Nephron progenitor cell (in vitro differentiated cells): ENCODE data around the gene NDUFB11.
"Not testable (repeated sequence)": the region's sequence is repeated elsewhere in the genome, so short reads cannot be mapped to it uniquely, and the experiment has no call there.

ENCODE experiments used
- DNase-seq: peaks from one replicate; pipeline ENCODE4 v3.0.0; 2021
- H3K27ac Mint-ChIP-seq: 2 replicates; pipeline ENCODE4 v1.8.0; 2021; ENCODE audit warnings: mild to moderate bottlenecking, moderate library complexity, mixed read lengths
- H3K27me3 Mint-ChIP-seq: 2 replicates; pipeline ENCODE4 v1.8.0; 2021; ENCODE audit warnings: mild to moderate bottlenecking, low read depth, mixed read lengths; ENCODE audit not compliant: poor library complexity
- H3K36me3 Mint-ChIP-seq: 2 replicates; pipeline ENCODE4 v1.8.0; 2021; ENCODE audit warnings: low read depth, mixed read lengths
- H3K4me1 Mint-ChIP-seq: 2 replicates; pipeline ENCODE4 v1.8.0; 2021; ENCODE audit warnings: mixed read lengths
- H3K4me3 Mint-ChIP-seq: 2 replicates; pipeline ENCODE4 v1.8.0; 2021; ENCODE audit warnings: mild to moderate bottlenecking, moderate library complexity, mixed read lengths
- H3K9me3 Mint-ChIP-seq: 2 replicates; pipeline ENCODE4 v1.8.0; 2021; ENCODE audit warnings: mild to moderate bottlenecking, moderate library complexity, mixed read lengths
- CTCF ChIP-seq: fragments of 200-600 bp; sonication (generic); IDR thresholded peaks from 2 replicates; pipeline ENCODE4 v1.5.0; 2021; ENCODE audit warnings: antibody characterized with exemption

The NDUFB11 gene

DNA sequence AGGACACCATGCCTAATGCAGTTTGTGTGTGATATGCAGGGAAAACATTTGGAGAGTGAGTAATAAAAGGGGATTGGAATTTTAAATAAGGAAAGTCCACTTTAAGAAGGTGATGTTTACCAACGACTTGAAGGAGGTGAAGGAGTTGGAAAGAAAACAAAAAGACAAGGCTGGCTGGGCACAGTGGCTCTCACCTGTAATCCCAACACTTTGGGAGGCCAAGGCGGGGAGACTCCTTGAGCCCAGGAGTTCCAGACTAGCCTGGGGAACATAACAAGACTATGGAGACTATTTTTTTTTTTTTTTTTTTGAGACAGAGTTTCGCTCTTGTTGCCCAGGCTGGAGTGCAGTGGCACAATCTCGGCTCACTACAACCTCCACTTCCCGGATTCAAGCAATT lies 11.0 kb downstream of the NDUFB11 start:
- Mint-ChIP-seq H3K4me1 (no peaks in the 10 kb centered on the region), H3K27ac (no peak overlapping the region), H3K9me3 (peaks cover 44% of the 10 kb centered on the region), H3K4me3 (no peak overlapping the region), H3K27me3 (peaks cover 2% of the 10 kb centered on the region), H3K36me3 (no peaks in the 10 kb centered on the region)
- no peak for TF ChIP-seq CTCF
- DNase-seq = no peak

DNA sequence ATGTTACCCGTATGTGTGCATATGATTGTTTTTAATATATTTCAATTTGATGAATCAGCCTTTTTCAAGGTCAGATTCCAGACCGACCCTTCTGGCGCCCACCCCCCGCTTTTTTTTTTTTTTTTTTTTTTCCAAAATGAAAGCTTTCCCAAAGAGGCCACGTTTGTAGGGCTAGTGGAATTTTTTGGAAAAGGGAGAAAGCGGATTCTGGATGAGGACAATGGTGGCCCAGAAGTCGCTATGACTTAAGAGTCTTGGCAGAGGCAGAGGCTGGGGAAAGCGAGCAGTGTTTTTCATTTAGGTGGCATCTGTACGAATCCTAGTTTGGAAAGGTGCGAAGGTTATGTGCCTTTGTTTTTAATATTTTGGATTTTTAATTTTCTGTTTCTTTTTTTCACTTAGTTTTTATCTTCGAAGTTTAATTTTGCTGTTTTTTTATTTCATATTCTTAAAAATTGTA lies 14.6 kb downstream of the NDUFB11 start:
- Mint-ChIP-seq H3K4me3 (peak overlapping the region; percentile 96), H3K27me3 (peaks cover 5% of the 10 kb centered on the region), H3K9me3 (peaks cover 53% of the 10 kb centered on the region), H3K27ac (no peak overlapping the region), H3K4me1 (no peaks in the 10 kb centered on the region), H3K36me3 (no peaks in the 10 kb centered on the region)
- no peak for DNase-seq
- no peak for TF ChIP-seq CTCF

- no peaks in the 10 kb centered on the region for H3K4me1 Mint-ChIP-seq
- peaks cover 5% of the 10 kb centered on the region for H3K27me3 Mint-ChIP-seq
- no peaks in the 10 kb centered on the region for H3K36me3 Mint-ChIP-seq
- peak overlapping the region; percentile 100 for H3K27ac Mint-ChIP-seq
- peaks cover 48% of the 10 kb centered on the region for H3K9me3 Mint-ChIP-seq
- peak overlapping the region; percentile 96 for H3K4me3 Mint-ChIP-seq
- no peak for TF ChIP-seq CTCF
- peak; percentile 87 for DNase-seq
Observed at GRCh38 chrX:47129157-47129898, 15.2 kb downstream of the NDUFB11 start.

DNA sequence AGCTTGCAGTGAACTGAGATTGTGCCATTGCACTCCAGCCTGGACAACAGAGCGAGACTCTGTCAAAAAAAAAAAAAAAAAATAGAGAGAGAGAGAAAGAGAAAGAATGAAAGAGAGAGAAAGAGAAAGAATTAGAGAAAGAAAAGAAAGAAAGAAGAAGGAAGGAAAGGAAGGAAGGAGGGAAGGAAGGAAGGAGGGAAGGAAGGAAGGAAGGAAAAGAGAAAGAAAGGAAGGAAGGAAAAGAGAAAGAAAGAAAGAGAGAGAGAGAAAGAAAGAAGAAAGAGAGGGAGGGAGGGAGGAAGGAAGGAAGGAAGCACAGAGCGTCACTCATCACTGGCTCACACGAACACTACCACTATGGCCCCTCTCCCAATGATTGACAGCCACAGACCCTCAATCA lies 20.0 kb downstream of the NDUFB11 start:
- H3K4me1 Mint-ChIP-seq, H3K4me3 Mint-ChIP-seq, H3K27ac Mint-ChIP-seq, DNase-seq, H3K36me3 Mint-ChIP-seq: not testable (repeated sequence)
- Mint-ChIP-seq H3K9me3 (peaks cover 60% of the 10 kb centered on the region), H3K27me3 (peaks cover 11% of the 10 kb centered on the region)

DNA sequence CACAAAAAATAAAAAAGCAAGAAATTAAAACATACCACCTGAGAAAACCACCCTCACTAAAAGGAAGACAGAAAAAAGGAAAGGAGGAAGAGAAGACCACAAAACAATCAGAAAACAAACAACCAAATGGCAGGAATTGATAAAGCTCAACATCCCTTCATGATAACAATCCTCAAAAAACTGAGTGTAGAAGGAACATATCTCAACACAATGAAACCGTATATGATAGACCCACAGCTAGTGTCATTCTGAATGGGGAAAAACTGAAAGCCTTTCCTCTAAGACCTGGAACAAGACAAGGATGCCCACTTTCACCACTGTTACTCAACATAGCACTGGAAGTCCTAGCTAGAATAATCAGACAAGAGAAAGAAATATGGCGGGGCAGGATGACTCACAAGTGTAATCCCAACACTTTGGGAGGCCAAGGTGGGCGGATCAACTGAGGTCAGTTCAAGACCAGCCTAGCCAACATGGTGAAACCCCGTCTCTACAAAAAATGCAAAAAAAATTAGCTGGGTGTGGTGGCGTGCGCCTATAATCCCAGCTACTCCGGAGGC lies 27.9 kb downstream of the NDUFB11 start:
- not testable (repeated sequence) for H3K4me1 Mint-ChIP-seq, H3K27ac Mint-ChIP-seq, H3K36me3 Mint-ChIP-seq, H3K4me3 Mint-ChIP-seq, DNase-seq
- H3K9me3 Mint-ChIP-seq = peaks cover 62% of the 10 kb centered on the region
- H3K27me3 Mint-ChIP-seq = peaks cover 18% of the 10 kb centered on the region

DNA sequence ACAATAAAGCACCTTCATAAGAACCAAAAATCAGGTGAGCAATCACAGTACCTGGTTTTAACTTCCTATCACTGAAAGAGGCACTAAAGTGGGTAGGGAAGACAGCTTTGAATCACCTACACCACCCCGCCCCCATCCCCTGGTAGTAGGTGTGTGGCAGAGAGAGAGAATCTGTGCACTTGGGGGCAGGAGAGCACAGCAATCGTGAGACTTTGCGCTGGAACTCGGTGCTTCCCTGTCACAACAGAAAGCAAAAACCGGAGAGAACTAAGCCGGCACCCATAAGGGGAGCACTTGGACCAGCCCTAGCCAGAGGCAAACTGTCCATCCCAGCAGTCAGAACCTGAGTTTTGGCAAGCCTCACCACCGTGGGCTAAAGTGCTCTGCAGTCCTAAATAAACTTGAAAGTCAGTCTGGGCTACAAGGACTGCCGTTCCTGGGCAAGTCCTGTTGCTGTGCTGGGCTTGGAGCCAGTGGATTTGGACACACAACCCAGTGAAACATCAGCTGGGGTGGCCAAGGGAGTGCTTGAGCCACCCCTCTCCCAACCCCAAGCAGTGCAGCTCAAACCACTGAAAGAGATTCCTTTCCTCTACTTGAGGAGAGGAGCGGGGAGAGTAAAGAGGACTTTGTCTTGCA lies 32.1 kb downstream of the NDUFB11 start:
- H3K36me3 Mint-ChIP-seq = no peaks in the 10 kb centered on the region
- no peak for DNase-seq
- no peak overlapping the region for H3K4me3 Mint-ChIP-seq
- no peak for TF ChIP-seq CTCF
- peaks cover 12% of the 10 kb centered on the region for H3K27me3 Mint-ChIP-seq
- H3K27ac Mint-ChIP-seq = no peak overlapping the region
- peaks cover 69% of the 10 kb centered on the region for H3K9me3 Mint-ChIP-seq
- H3K4me1 Mint-ChIP-seq = no peaks in the 10 kb centered on the region

GRCh38 chrX:47110936-47111615 lies 33.4 kb downstream of the NDUFB11 start:
- Mint-ChIP-seq H3K9me3 (peaks cover 56% of the 10 kb centered on the region), H3K27me3 (peaks cover 11% of the 10 kb centered on the region)
- H3K27ac Mint-ChIP-seq, H3K36me3 Mint-ChIP-seq, H3K4me3 Mint-ChIP-seq, H3K4me1 Mint-ChIP-seq, DNase-seq: not testable (repeated sequence)
